ENCODE data around the gene FAM20B.

The FAM20B gene

DNA sequence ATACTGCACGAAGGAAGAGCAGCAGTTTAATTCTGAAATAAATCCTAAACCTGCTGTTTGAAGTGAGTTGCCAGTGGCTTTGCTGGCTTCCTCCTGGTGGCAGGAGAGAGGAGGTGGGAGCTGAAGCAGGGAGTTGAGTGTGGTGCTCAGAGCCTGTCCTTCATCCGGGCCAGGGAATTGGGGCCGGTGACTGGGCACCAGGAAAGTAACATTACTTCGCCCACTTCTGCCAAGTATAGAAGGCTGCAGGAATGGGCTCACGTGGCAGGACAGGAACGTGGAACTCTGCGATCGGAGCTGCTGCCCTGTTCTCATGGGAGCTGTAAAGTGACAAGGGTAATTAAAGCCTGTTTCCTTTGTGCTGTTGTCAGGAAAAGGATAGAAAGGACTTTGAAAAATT lies 64.8 kb downstream of the FAM20B start:
- Histone ChIP-seq H3K36me3 (ENCODE audit: control insufficient read depth, insufficient read depth, low read length) (peaks cover 46% of the 10 kb centered on the region), H3K27me3 (replicated peaks; ENCODE audit: control insufficient read depth, insufficient read depth, low read length, poor library complexity, severe bottlenecking) (no peaks in the 10 kb centered on the region), H3K9me3 (ENCODE audit: control insufficient read depth, low read length) (no peaks in the 10 kb centered on the region), H3K27ac (ENCODE audit: insufficient read depth, low read length, poor library complexity, severe bottlenecking) (no peak overlapping the region), H3K4me3 (ENCODE audit: insufficient read depth, low read depth, low read length, poor library complexity, severe bottlenecking) (no peak overlapping the region), H3K4me1 (ENCODE audit: control insufficient read depth, insufficient read depth, low read length, poor library complexity, severe bottlenecking) (no peaks in the 10 kb centered on the region)
- DNase-seq: no peak

DNA sequence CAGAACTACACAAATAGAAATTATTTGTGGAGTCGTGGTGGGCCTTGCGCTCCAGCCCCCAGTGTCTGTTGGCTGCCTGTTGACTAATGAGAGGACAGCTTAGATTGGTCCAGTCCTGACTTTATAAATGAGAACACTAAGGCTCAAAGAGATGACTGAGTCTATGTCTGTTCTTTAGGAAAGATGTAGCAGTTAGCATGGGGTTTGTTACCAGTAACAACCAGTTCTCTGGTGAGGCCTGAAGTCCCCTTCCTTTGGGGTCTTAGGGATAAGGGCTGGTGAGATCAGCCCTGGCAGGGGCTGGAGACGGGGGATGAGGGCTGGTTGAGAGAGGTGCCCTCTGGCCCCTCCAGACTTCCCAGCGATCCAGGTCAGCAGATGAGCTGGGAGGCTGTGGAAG lies 65.2 kb downstream of the FAM20B start:
- Histone ChIP-seq H3K27ac (ENCODE audit: insufficient read depth, low read length, poor library complexity, severe bottlenecking) (no peak overlapping the region), H3K27me3 (replicated peaks; ENCODE audit: control insufficient read depth, insufficient read depth, low read length, poor library complexity, severe bottlenecking) (no peaks in the 10 kb centered on the region), H3K4me3 (ENCODE audit: insufficient read depth, low read depth, low read length, poor library complexity, severe bottlenecking) (no peak overlapping the region), H3K36me3 (ENCODE audit: control insufficient read depth, insufficient read depth, low read length) (peaks cover 50% of the 10 kb centered on the region), H3K9me3 (ENCODE audit: control insufficient read depth, low read length) (no peaks in the 10 kb centered on the region), H3K4me1 (ENCODE audit: control insufficient read depth, insufficient read depth, low read length, poor library complexity, severe bottlenecking) (no peaks in the 10 kb centered on the region)
- no peak for DNase-seq

DNA sequence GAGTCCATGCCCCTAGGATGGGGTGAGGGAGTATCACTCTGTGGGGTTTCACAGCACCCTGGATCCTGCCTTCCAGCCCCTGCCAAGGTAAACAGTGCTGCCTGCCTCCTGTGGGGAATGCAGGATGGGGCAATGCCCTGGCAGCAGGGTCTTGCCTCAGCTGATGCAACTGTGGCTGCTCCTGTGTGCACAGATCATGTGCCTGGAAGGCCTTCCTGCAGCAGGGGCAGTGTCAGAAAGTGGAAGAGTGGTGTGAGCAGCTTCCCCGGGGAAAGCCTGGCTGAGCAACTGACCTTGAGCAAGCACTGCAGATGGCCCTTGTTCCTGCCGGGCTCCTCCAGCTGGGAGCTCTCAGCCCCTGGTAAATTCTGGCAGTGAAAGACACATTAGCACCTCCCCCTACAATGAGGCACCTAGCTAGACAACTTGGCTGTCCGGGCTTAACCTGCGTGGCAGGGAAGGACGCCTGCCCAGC lies 66.0 kb downstream of the FAM20B start:
- Histone ChIP-seq H3K27ac (ENCODE audit: insufficient read depth, low read length, poor library complexity, severe bottlenecking) (no peak overlapping the region), H3K4me1 (ENCODE audit: control insufficient read depth, insufficient read depth, low read length, poor library complexity, severe bottlenecking) (no peaks in the 10 kb centered on the region)

DNA sequence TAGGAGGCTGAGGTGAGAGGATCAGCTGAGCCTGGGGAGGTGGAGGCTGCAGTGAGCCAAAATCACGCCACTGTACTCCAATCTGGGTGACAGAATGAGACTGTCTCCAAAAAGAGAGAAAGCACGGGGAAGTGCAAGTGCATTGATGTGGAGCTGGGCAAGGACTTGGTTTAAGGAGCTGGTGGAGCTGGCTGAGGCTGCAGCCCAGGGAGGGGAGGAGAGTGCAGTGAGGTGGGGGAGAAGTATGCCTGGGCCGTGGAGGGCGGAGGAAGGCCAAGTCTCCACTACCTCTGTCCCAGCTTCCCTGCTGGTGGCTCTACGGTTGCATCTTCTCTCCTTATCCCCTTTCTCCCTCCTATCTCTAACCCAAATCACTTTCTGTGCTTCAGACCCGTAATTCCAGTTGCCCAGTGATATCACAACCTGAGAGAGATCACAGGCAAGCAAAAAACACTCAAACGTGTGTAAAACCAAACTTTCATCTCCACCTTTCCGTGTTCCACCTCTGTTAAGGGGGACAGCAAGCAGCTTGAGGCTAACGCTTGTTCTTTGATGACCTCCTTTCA lies 67.3 kb downstream of the FAM20B start:
- H3K36me3 ChIP-seq (ENCODE audit: control insufficient read depth, insufficient read depth, low read length): peaks cover 57% of the 10 kb centered on the region

More for the DNA sequence above, 66.0 kb downstream of the FAM20B start:
- H3K36me3 ChIP-seq (ENCODE audit: control insufficient read depth, insufficient read depth, low read length): peaks cover 57% of the 10 kb centered on the region
- no peaks in the 10 kb centered on the region for H3K27me3 ChIP-seq (replicated peaks; ENCODE audit: control insufficient read depth, insufficient read depth, low read length, poor library complexity, severe bottlenecking)
- no peak overlapping the region for H3K4me3 ChIP-seq (ENCODE audit: insufficient read depth, low read depth, low read length, poor library complexity, severe bottlenecking)
- no peak for DNase-seq
- H3K9me3 ChIP-seq (ENCODE audit: control insufficient read depth, low read length): no peaks in the 10 kb centered on the region

DNA sequence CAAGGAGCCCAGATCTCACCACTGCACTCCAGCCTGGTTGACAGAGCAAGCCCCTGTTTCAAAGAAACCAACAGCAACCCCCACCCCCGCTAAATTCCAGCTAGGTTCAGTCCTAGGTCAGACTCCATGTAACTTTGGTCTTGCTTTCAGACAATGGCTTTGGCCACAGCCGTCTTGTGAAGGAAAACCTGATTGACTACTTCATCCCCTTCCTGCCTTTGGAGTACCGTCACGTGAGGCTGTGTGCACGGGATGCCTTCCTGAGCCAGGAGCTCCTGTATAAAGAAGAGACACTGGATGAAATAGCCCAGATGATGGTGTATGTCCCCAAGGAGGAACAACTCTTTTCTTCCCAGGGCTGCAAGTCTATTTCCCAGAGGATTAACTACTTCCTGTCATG lies 69.1 kb downstream of the FAM20B start:
- Histone ChIP-seq H3K27ac (ENCODE audit: insufficient read depth, low read length, poor library complexity, severe bottlenecking) (no peak overlapping the region), H3K36me3 (ENCODE audit: control insufficient read depth, insufficient read depth, low read length) (peaks cover 52% of the 10 kb centered on the region)

More for the DNA sequence above, 67.3 kb downstream of the FAM20B start:
- no peak for DNase-seq
- Histone ChIP-seq H3K4me3 (ENCODE audit: insufficient read depth, low read depth, low read length, poor library complexity, severe bottlenecking) (no peak overlapping the region), H3K27me3 (replicated peaks; ENCODE audit: control insufficient read depth, insufficient read depth, low read length, poor library complexity, severe bottlenecking) (no peaks in the 10 kb centered on the region), H3K27ac (ENCODE audit: insufficient read depth, low read length, poor library complexity, severe bottlenecking) (no peak overlapping the region), H3K9me3 (ENCODE audit: control insufficient read depth, low read length) (no peaks in the 10 kb centered on the region), H3K4me1 (ENCODE audit: control insufficient read depth, insufficient read depth, low read length, poor library complexity, severe bottlenecking) (no peaks in the 10 kb centered on the region)

DNA sequence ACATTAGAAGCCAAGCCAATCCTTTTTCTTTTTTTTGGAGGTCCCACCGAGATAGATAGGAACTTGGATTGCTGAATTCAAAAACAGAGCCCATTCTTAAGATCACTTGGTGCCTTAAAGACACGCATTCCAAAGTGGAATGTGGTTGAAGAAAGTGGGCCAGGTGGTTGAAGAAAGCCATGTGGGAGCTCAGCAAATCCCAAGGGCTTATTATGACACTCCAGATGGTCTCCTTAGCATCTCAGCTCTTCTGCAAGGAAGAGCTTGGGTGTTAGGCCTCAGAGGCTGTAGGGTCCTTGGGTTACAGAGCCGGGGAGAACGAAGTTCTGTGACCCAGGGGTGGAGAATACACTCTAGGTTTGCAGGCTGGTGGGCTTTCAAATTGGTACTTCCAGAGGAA lies 69.7 kb downstream of the FAM20B start:
- Histone ChIP-seq H3K27me3 (replicated peaks; ENCODE audit: control insufficient read depth, insufficient read depth, low read length, poor library complexity, severe bottlenecking) (no peaks in the 10 kb centered on the region), H3K4me1 (ENCODE audit: control insufficient read depth, insufficient read depth, low read length, poor library complexity, severe bottlenecking) (no peaks in the 10 kb centered on the region), H3K4me3 (ENCODE audit: insufficient read depth, low read depth, low read length, poor library complexity, severe bottlenecking) (no peak overlapping the region), H3K27ac (ENCODE audit: insufficient read depth, low read length, poor library complexity, severe bottlenecking) (no peak overlapping the region), H3K36me3 (ENCODE audit: control insufficient read depth, insufficient read depth, low read length) (peaks cover 51% of the 10 kb centered on the region), H3K9me3 (ENCODE audit: control insufficient read depth, low read length) (no peaks in the 10 kb centered on the region)
- no peak for DNase-seq

More for the DNA sequence above, 69.1 kb downstream of the FAM20B start:
- Histone ChIP-seq H3K4me1 (ENCODE audit: control insufficient read depth, insufficient read depth, low read length, poor library complexity, severe bottlenecking) (no peaks in the 10 kb centered on the region), H3K27me3 (replicated peaks; ENCODE audit: control insufficient read depth, insufficient read depth, low read length, poor library complexity, severe bottlenecking) (no peaks in the 10 kb centered on the region), H3K9me3 (ENCODE audit: control insufficient read depth, low read length) (no peaks in the 10 kb centered on the region), H3K4me3 (ENCODE audit: insufficient read depth, low read depth, low read length, poor library complexity, severe bottlenecking) (no peak overlapping the region)
- no peak for DNase-seq

DNA sequence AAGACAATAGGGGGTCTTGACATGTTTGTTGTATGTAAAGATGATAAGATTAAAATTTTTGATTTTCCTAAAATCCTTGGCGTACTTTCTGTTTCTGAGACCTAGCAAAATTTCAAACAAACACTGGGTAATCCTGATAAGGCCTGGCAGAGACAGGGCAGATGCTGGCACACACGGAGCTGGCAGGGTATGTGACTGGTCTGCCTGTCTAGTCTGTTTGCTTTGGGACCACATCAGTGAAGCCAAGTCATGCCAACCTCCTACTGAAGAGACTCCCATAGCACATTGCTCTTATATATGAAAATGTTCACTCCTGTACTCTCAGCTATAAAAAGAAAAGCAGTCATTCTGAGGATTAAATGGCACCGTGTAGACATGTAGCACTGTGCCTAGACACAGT lies 70.2 kb downstream of the FAM20B start:
- Histone ChIP-seq H3K4me3 (ENCODE audit: insufficient read depth, low read depth, low read length, poor library complexity, severe bottlenecking) (no peak overlapping the region), H3K27ac (ENCODE audit: insufficient read depth, low read length, poor library complexity, severe bottlenecking) (no peak overlapping the region), H3K27me3 (replicated peaks; ENCODE audit: control insufficient read depth, insufficient read depth, low read length, poor library complexity, severe bottlenecking) (no peaks in the 10 kb centered on the region), H3K36me3 (ENCODE audit: control insufficient read depth, insufficient read depth, low read length) (peaks cover 51% of the 10 kb centered on the region), H3K9me3 (ENCODE audit: control insufficient read depth, low read length) (no peaks in the 10 kb centered on the region), H3K4me1 (ENCODE audit: control insufficient read depth, insufficient read depth, low read length, poor library complexity, severe bottlenecking) (no peaks in the 10 kb centered on the region)
- DNase-seq: no peak

DNA sequence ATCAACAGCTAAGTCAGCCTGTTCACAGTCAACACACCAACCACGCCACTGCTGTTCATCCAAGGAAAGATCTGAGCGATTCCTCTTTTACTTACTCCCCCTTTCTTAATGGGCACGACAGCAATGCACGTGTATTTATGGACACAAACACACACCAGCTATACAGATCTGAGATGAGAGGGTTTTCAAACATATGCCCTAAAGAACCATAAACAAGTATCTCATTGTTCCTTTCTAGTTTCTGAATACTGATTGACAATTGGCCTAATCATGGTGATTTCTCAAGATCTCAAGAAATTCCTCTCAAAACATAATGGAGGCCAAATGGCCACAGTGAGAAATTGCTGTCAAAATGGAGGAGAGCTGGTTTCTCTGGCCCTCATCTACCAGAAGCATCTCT lies 74.2 kb downstream of the FAM20B start:
- H3K4me1 ChIP-seq (ENCODE audit: control insufficient read depth, insufficient read depth, low read length, poor library complexity, severe bottlenecking): no peaks in the 10 kb centered on the region
- peaks cover 25% of the 10 kb centered on the region for H3K36me3 ChIP-seq (ENCODE audit: control insufficient read depth, insufficient read depth, low read length)
- H3K27me3 ChIP-seq (replicated peaks; ENCODE audit: control insufficient read depth, insufficient read depth, low read length, poor library complexity, severe bottlenecking): no peaks in the 10 kb centered on the region
- no peak for DNase-seq
- no peak overlapping the region for H3K4me3 ChIP-seq (ENCODE audit: insufficient read depth, low read depth, low read length, poor library complexity, severe bottlenecking)
- no peak overlapping the region for H3K27ac ChIP-seq (ENCODE audit: insufficient read depth, low read length, poor library complexity, severe bottlenecking)
- no peaks in the 10 kb centered on the region for H3K9me3 ChIP-seq (ENCODE audit: control insufficient read depth, low read length)

DNA sequence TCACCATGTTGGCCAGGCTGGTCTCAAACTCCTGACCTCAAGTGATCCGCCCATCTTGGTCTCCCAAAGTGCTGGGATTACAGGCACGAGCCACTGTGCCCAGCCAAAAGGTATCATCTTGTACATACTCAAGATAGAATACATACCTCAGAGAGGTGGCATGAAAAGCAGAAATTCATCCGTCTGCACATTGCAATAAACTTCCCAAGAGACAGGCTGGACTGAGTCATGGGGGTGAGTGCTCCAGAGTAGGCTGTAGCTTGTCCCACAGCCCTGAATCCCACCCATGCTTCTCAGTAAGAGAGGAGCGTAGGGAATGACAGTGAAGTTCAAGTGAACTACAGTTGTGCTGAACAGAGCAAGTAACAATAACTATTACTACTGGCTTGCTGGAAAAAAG lies 75.9 kb downstream of the FAM20B start:
- peaks cover 9% of the 10 kb centered on the region for H3K36me3 ChIP-seq (ENCODE audit: control insufficient read depth, insufficient read depth, low read length)
- H3K9me3 ChIP-seq (ENCODE audit: control insufficient read depth, low read length): no peaks in the 10 kb centered on the region
- no peaks in the 10 kb centered on the region for H3K4me1 ChIP-seq (ENCODE audit: control insufficient read depth, insufficient read depth, low read length, poor library complexity, severe bottlenecking)
- no peak for DNase-seq
- H3K4me3 ChIP-seq (ENCODE audit: insufficient read depth, low read depth, low read length, poor library complexity, severe bottlenecking): no peak overlapping the region
- no peaks in the 10 kb centered on the region for H3K27me3 ChIP-seq (replicated peaks; ENCODE audit: control insufficient read depth, insufficient read depth, low read length, poor library complexity, severe bottlenecking)
- no peak overlapping the region for H3K27ac ChIP-seq (ENCODE audit: insufficient read depth, low read length, poor library complexity, severe bottlenecking)

DNA sequence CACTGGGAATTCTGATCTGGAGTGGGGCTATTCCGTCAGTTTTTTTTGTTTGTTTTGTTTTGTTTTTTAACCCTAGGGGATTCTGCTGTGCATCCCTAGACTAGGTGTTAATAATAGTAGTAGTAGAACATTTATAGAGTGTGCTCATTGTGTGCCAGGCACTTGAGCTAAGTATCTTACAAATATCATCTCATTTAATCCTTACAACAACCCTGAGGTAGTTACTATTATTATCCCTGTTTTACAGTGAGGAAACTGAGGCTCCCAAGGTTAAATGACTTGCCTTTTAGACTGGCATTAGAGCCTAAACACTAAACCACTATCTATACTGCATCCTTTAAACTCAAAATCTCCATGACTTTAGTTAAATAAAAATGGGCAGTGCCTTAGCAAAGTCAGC lies 78.3 kb downstream of the FAM20B start:
- Histone ChIP-seq H3K27me3 (replicated peaks; ENCODE audit: control insufficient read depth, insufficient read depth, low read length, poor library complexity, severe bottlenecking) (no peaks in the 10 kb centered on the region), H3K36me3 (ENCODE audit: control insufficient read depth, insufficient read depth, low read length) (peaks cover 12% of the 10 kb centered on the region), H3K4me1 (ENCODE audit: control insufficient read depth, insufficient read depth, low read length, poor library complexity, severe bottlenecking) (no peaks in the 10 kb centered on the region), H3K9me3 (ENCODE audit: control insufficient read depth, low read length) (no peaks in the 10 kb centered on the region), H3K27ac (ENCODE audit: insufficient read depth, low read length, poor library complexity, severe bottlenecking) (no peak overlapping the region), H3K4me3 (ENCODE audit: insufficient read depth, low read depth, low read length, poor library complexity, severe bottlenecking) (no peak overlapping the region)
- no peak for DNase-seq
